ENCODE data around the gene TMC1. TPM values are rescaled to one million over a fixed set of nuclear protein-coding genes. Genes with fewer than 3 reads are reported as not detected.

Gene TMC1
- polyA plus RNA-seq, 2 of the 4 experiments (the other 2 are of a cell fraction), result 0.12 to 0.17 TPM

GRCh38 chr9:72600671-72601070 is 79.3 kb downstream of the TMC1 start:
- Histone ChIP-seq H3K4me1 (peaks cover 12% of the 10 kb centered on the region; the same call in 1 of the 3 replicates), H3K27ac (no peak overlapping the region), H3K4me2 (no peak overlapping the region), H3K4me3 (no peak overlapping the region), H3K9me3 (no peaks in the 10 kb centered on the region)
- 93% methylated on average over 3 of the region's 3 CpGs for WGBS (ENCODE audit: missing lambda C conversion rate)
- no peak for FAIRE-seq
- ChIA-PET POLR2A (interaction anchor here (1.5 kb wide), 1 partner anchor 235 kb away, joined by 9 read pairs; the partner anchor contains the start of gene ZFAND5), CTCF (interaction anchor here (1.2 to 1.4 kb wide), 3 partner anchors 8 to 320 kb away, joined by 3 to 4 read pairs (median 3); no protein-coding TSS in a partner anchor)
- DNase-seq (ENCODE audit: low read depth in 1 of 2, low spot score in 1 of 2), result no peak
- no peak for ATAC-seq
- no peak for TF ChIP-seq TP53 (CRISPR knock-in tag; IDR thresholded peaks at IDR 0.05)
- no peak for TF ChIP-seq CHD2 (IDR thresholded peaks at IDR 0.05; ENCODE audit: low read length, partially characterized antibody)
- TF ChIP-seq JUN (IDR thresholded peaks at IDR 0.05), result no peak
- TF ChIP-seq RARB (CRISPR knock-in tag; IDR thresholded peaks at IDR 0.05), result no peak
- TF ChIP-seq HOXA7 (CRISPR knock-in tag; IDR thresholded peaks at IDR 0.05), result no peak
- TF ChIP-seq TFCP2L1 (CRISPR knock-in tag; IDR thresholded peaks at IDR 0.05), result no peak
- no peak for TF ChIP-seq KDM5A (IDR thresholded peaks at IDR 0.05)
- TF ChIP-seq ZSCAN20 (CRISPR knock-in tag; IDR thresholded peaks at IDR 0.05), result no peak
- no peak for TF ChIP-seq NFE2L2 (conservative IDR thresholded peaks at IDR 0.05; ENCODE audit: low read length)
- TF ChIP-seq GATA3 (IDR thresholded peaks at IDR 0.05; ENCODE audit: borderline replicate concordance), result no peak
- no peak for TF ChIP-seq ZC3H11A (IDR thresholded peaks at IDR 0.05)
- no peak for TF ChIP-seq FOXS1 (CRISPR knock-in tag; IDR thresholded peaks at IDR 0.05)
- TF ChIP-seq RCOR1 (IDR thresholded peaks at IDR 0.05; ENCODE audit: low read depth, low read length), result no peak
- TF ChIP-seq EHF (CRISPR knock-in tag; IDR thresholded peaks at IDR 0.05), result no peak
- no peak for TF ChIP-seq E2F6 (IDR thresholded peaks at IDR 0.05; ENCODE audit: borderline replicate concordance, low read depth)
- no peak for TF ChIP-seq REST (IDR thresholded peaks at IDR 0.05)
- no peak for TF ChIP-seq MAX (IDR thresholded peaks at IDR 0.05)
- TF ChIP-seq HOXB13 (CRISPR knock-in tag; IDR thresholded peaks at IDR 0.05; ENCODE audit: low read depth), result no peak
- TF ChIP-seq CHD4 (IDR thresholded peaks at IDR 0.05; ENCODE audit: borderline replicate concordance), result no peak

- no peak overlapping the region for H3K27ac ChIP-seq
- no peaks in the 10 kb centered on the region for H3K9me3 ChIP-seq
- no peak overlapping the region for H3K4me3 ChIP-seq
- no peak for ATAC-seq
- CTCF ChIA-PET, result interaction anchor here (1.3 to 1.9 kb wide), 3 partner anchors 9 to 398 kb away, joined by 3 to 6 read pairs (median 5); no protein-coding TSS in a partner anchor
- WGBS (ENCODE audit: missing lambda C conversion rate), result 50% methylated on average over 2 of the region's 2 CpGs
- TF ChIP-seq BCL3 (IDR thresholded peaks at IDR 0.05) (no peak), FOXS1 (CRISPR knock-in tag; IDR thresholded peaks at IDR 0.05) (no peak), POLR2AphosphoS2 (conservative IDR thresholded peaks at IDR 0.05; ENCODE audit: low read length) (no peak), MAFK (IDR thresholded peaks at IDR 0.05; ENCODE audit: partially characterized antibody) (no peak), MYC (IDR thresholded peaks at IDR 0.05; ENCODE audit: borderline replicate concordance, low read length) (no peak), KDM1A (IDR thresholded peaks at IDR 0.05; ENCODE audit: low read depth) (no peak), CBX8 (IDR thresholded peaks at IDR 0.05) (no peak), RAD21 (conservative IDR thresholded peaks at IDR 0.05 in 1 of 2, IDR thresholded peaks at IDR 0.05 in 1 of 2) (no peak), ELK1 (IDR thresholded peaks at IDR 0.05; ENCODE audit: low read depth, low read length) (no peak), USF2 (IDR thresholded peaks at IDR 0.05) (no peak), HDAC2 (IDR thresholded peaks at IDR 0.05) (no peak), E2F6 (IDR thresholded peaks at IDR 0.05; ENCODE audit: borderline replicate concordance, low read depth) (no peak), NR3C1 (IDR thresholded peaks at IDR 0.05) (no peak), RFX5 (IDR thresholded peaks at IDR 0.05) (no peak)
- no peak for FAIRE-seq
- POLR2A ChIA-PET, result no interaction called here
- peaks cover 12% of the 10 kb centered on the region; the same call in 1 of the 3 replicates for H3K4me1 ChIP-seq
- no peak for DNase-seq (ENCODE audit: low read depth in 1 of 2, low spot score in 1 of 2)
- H3K4me2 ChIP-seq, result no peak overlapping the region
Measured at GRCh38 chr9:72601615-72602014, 80.2 kb downstream of the TMC1 start.

Data from A549 (cell line).